GM20431 (cell line): ENCODE results near the gene ARHGAP9.
"Not testable (repeated sequence)": the region's sequence is repeated elsewhere in the genome, so short reads cannot be mapped to it uniquely, and the experiment has no call there.

Experiments used
- in situ Hi-C: fragments of 300-500 bp; cut with MseI, MboI; formaldehyde crosslinking; loops from one replicate; pipeline ENCODE4 v1.15.0; 2020; ENCODE audit warnings: low sequenced_read_pairs; ENCODE audit not compliant: unreplicated experiment

ARHGAP9 gene

DNA sequence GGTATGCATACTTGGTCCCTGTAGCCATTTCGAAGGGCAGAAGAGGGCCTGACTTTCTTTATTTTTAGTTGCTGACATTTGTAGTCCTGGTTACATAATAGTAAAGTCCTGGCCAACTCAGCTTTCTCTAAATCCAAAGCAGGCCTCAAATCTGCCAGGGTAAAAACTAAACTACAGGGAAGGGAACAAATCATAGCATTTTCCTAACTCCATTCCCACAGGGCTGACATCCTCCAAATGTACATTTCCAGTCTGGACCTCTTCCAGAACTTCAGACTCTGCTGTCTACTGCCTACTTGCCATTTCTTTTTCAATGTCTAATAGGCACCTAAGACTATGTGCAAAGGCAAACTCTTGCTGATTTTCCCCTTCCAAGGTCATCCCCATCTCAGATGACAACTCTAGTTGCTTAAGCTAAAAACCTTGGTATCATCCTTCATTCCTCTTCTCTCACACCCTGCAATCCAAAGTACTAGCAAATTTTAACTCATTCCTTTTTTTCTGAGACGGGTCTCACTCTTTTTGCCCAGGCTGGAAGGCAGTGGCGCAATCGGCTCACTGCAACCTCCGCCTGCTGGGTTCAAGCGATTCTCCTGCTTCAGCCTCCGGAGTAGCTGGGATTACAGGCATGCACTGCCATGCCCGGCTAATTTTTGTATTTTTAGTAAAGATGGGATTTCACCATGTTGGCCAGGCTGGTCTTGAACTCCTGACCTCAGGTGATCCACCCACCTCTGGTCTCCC lies 38.7 kb upstream of the ARHGAP9 start:
- in situ Hi-C loops = no loop called here

- in situ Hi-C loops = not testable (repeated sequence)
Measured at GRCh38 chr12:57517718-57518117, 38.1 kb upstream of the ARHGAP9 start.

DNA sequence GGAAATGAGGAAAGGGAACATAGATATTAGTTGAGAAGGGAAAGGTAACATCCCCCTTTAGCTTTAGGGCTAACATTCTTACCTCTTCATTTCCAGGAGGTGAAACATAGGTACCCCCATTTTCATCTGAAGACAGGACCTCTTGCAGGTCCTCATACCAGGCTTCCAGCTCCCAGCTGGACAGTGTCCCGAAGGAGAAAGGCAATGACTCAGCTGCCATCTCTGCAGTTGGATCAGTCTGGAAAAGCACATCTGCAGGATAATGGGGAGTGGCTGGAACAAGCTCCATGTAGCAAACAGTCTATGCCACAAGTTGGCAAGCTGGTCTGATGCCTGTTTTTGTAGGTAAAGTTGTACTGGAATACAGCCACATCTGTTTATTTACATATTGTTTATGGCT lies 37.5 kb upstream of the ARHGAP9 start:
- in situ Hi-C loops = no loop called here

DNA sequence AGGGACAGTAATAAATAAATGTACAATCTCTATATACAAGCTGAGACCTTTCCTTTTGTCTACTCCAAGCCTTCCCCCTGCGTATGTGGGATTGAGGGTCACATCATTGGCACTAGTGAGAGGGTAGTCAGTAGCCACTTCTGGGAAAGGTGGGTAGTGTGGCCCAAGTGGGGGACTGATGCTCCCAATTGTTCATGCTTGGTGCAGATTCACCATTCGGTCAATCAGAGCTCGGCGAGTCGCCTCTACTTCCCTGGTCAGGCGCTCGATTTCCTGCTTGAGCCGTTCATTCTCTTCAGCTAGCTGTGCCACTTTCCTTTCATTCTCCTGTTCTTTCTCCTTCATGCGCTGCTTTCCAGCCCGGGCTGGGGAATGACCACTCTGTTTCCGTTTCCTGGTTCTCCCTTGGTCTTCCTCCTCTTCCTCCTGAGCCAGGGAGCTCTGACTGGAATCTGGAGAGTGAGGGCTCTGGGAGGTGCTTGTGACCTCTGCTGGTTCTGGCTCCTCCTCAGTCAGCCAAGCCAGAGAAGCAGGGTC lies 37.0 kb upstream of the ARHGAP9 start:
- in situ Hi-C loops = no loop called here

DNA sequence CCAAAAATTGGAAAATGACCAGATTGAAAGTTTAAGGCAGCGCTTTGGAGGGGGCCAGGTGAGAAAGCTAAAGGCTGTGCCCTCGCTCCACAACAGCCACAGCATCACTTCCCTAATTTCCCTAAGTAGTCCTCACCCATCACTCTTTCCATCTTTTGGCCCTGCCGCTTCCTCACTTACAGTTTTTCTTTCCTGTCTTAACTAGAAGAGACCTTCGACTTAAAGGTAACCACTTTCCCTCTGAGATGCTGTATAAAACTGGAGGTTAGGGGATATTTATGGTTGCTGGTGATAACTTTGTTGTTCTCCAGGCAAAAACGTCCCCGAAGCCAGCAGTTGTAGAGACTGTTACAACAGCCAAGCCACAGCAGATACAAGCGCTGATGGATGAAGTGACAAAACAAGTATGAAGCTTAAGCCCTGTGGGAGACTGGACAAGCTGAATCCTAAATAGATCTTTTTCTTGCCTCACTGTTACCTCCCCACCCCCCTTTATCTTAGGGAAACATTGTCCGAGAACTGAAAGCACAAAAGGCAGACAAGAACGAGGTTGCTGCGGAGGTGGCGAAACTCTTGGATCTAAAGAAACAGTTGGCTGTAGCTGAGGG lies 36.4 kb upstream of the ARHGAP9 start:
- in situ Hi-C loops = no loop called here

DNA sequence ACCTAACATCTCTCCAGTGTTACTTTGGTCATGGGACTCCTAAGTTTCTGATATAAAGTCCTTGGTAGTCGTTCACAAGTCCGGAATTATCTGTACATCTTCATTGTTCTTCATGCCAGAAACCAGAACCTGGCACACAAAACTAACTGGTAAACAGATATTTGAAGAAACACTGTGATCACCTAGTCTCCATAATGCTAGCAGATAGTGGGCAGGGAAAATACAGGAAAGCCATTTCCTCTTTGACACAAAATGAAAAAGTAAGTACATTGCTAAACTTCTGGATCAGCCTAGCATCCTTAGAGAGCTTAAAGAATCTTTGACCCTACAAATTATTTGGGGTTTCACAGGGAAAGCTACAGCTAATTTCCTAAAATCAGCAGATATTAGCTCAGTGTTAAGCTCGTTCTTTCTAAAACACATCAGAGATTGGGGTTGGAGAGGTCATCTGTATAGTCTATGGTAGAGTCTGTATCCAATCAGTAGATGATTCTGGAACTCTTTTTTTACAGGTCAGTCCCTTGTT lies 35.8 kb upstream of the ARHGAP9 start:
- in situ Hi-C loops = no loop called here

GRCh38 chr12:57514720-57515407 lies 35.2 kb upstream of the ARHGAP9 start:
- in situ Hi-C loops = no loop called here

- in situ Hi-C loops = not testable (repeated sequence)
Measured at GRCh38 chr12:57514246-57514645, 34.6 kb upstream of the ARHGAP9 start.

DNA sequence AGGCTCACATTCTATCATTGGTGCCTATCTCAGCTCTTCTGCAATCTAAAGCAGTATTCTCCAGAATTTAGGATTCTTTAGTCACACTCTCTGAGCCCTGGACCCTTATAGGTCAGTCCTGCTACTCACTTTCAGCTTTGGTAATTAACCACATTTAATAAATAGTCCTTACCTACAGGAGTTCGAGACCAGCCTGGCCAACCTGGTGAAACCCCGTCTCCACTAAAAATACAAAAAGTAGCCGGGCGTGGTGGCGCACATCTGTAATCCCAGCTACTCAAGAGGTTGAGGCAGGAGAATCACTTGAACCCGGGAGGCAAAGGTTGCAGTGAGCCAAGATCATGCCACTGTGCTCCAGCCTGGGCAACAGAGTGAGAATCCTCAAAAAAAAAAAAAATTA lies 34.0 kb upstream of the ARHGAP9 start:
- in situ Hi-C loops = not testable (repeated sequence)

GRCh38 chr12:57513266-57513665 lies 33.6 kb upstream of the ARHGAP9 start:
- in situ Hi-C loops = no loop called here

- in situ Hi-C loops = no loop called here
Measured at GRCh38 chr12:57512665-57513064, 33.0 kb upstream of the ARHGAP9 start.

DNA sequence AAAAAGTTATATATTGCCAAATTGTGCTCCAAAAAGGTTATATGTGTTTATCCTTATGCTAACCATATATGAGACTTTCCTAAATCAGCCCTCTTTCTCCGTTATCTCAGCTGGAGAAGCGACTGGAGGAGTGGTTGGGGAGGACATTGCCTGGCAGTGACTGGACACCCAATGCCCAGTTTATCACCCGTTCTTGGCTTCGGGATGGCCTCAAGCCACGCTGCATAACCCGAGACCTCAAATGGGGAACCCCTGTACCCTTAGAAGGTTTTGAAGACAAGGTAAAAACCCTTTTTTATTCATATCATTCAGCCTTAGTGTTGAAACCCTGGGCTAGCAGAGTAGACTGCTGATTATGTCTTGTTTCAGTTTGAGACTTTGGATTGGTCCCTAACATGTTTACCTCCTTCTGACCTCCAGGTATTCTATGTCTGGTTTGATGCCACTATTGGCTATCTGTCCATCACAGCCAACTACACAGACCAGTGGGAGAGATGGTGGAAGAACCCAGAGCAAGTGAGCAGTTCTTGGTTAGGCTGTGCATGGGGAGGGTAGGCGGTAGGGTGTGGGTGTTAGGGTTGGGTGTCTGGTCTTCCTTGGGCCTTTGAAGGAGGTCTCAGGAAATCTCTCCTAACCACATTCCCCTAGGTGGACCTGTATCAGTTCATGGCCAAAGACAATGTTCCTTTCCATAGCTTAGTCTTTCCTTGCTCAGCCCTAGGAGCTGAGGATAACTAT lies 32.1 kb upstream of the ARHGAP9 start:
- in situ Hi-C loops = no loop called here

- in situ Hi-C loops = no loop called here
Measured at GRCh38 chr12:57511161-57511560, 31.5 kb upstream of the ARHGAP9 start.

GRCh38 chr12:57507796-57508195 lies 28.1 kb upstream of the ARHGAP9 start:
- in situ Hi-C loops = not testable (repeated sequence)

DNA sequence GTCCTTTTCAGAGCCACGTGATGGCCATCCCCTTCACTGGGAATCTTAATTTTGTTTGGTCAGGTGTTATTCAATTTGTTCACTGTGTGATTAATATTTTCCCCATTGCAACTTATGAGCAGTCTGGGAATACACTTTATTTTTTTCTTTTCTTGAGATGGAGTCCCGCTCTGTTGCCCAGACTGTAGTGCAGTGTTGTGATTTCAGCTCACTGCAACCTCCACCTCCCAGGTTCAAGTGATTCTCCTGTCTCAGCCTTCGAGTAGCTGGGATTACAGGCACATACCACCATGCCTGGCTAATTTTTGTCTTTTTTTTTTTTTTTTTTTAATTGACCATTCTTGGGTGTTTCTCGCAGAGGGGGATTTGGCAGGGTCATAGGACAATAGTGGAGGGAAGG lies 26.9 kb upstream of the ARHGAP9 start:
- in situ Hi-C loops = not testable (repeated sequence)

GRCh38 chr12:57502311-57502969 lies 22.8 kb upstream of the ARHGAP9 start:
- in situ Hi-C loops = not testable (repeated sequence)

DNA sequence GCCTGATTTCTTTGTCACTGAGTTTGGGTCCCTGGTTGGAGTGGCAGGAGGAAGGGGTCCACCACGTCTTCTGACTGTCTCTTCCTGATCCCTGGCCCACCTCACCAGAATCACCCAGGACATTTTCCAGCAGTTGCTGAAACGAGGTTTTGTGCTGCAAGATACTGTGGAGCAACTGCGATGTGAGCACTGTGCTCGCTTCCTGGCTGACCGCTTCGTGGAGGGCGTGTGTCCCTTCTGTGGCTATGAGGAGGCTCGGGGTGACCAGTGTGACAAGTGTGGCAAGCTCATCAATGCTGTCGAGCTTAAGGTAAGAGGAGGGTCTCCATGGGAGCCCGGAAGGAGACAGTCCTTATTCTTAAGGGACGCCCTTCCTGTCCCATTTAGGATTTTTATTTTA lies 20.5 kb upstream of the ARHGAP9 start:
- in situ Hi-C loops = no loop called here

- in situ Hi-C loops = no loop called here
Measured at GRCh38 chr12:57498571-57498970, 18.9 kb upstream of the ARHGAP9 start.

DNA sequence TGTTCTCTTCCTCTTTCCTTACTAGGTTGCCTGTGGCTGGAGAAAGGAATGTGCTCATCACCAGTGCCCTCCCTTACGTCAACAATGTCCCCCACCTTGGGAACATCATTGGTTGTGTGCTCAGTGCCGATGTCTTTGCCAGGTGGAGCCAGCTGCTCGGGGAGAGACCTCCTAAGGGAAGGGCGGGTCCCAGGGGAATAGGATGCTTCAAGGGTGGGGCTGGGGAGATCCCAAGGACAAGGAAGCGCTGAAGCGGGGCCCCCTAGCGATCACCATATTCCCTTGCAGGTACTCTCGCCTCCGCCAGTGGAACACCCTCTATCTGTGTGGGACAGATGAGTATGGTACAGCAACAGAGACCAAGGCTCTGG lies 18.5 kb upstream of the ARHGAP9 start:
- in situ Hi-C loops = no loop called here
